Measurements from ENCODE around the gene CXCL8. TPM values are rescaled to one million over a fixed set of nuclear protein-coding genes. Genes with fewer than 3 reads are reported as not detected.
A peak's percentile ranks its signal among the peaks of the same experiment; 100 is the strongest.

The CXCL8 gene
- total and polyA plus RNA-seq, 2 donors (not counting 3 experiments of a cell fraction or from before 2014, with no cell fraction given): 6.4 to 12.6 TPM

DNA sequence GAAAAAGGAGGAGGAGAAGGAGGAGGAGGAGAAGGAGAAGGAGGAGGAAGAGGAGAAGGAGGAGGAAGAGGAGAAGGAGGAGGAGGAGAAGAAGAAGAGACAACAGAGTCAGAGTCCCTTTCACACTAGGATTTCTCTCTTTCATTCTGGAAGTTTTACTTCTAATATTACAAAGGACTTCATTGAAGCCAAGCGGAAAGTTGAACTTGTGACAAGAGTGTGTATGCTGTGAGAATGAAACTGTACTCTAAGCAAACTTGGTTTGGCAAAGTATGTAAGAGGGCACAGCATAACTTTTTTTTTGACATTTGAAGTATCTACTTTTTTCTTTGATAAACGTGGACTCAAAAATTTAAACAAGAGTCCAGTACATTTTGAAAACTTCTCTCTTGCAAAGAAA is 48.0 kb downstream of the CXCL8 start:
- Histone ChIP-seq H3K9me3 (replicated peaks; ENCODE audit: control insufficient read depth, insufficient read depth, low read length) (no peaks in the 10 kb centered on the region), H3K36me3 (ENCODE audit: control insufficient read depth in 2 of 2, extremely low read depth in 1 of 2, insufficient read depth in 2 of 2, low read length in 2 of 2) (no peaks in the 10 kb centered on the region), H3K4me2 (ENCODE audit: insufficient read depth, low read length) (no peak overlapping the region), H3K9me1 (replicated peaks; ENCODE audit: control insufficient read depth, extremely low read depth, insufficient read depth, low read length) (no peaks in the 10 kb centered on the region), H3K27me3 (ENCODE audit: control insufficient read depth in 2 of 2, insufficient read depth in 2 of 2, low read length in 2 of 2) (no peaks in the 10 kb centered on the region), H2AFZ (ENCODE audit: low read depth, low read length) (peak overlapping the region; percentile 37), H3K9ac (replicated peaks; ENCODE audit: extremely low read depth, insufficient read depth, low read length) (no peak overlapping the region), H3K4me1 (ENCODE audit: control insufficient read depth, extremely low read depth, insufficient read depth, low read length) (no peaks in the 10 kb centered on the region), H4K20me1 (replicated peaks; ENCODE audit: control insufficient read depth, extremely low read depth, insufficient read depth, low read length) (no peaks in the 10 kb centered on the region), H3K4me3 (replicated peaks in 1 of 3; ENCODE audit: insufficient read depth in 1 of 3, low read depth in 1 of 3, low read length in 3 of 3) (no peak overlapping the region), H3K27ac (ENCODE audit: insufficient read depth, low read depth, low read length) (no peak overlapping the region), H3K79me2 (ENCODE audit: control insufficient read depth, insufficient read depth, low read length) (no peaks in the 10 kb centered on the region)
- dilution Hi-C loops (cut with MboI; ENCODE audit: extremely low pct_ligation_motif_present, low sequenced_read_pairs): no loop called here
- FAIRE-seq (no peak), DNase-seq (ENCODE audit: low read depth, low spot score) (no peak)
- ChIA-PET POLR2A (no interaction called here), CTCF (no interaction called here)
- TF ChIP-seq FOS (IDR thresholded peaks at IDR 0.05; ENCODE audit: borderline replicate concordance, insufficient read depth, low read length): no peak
- TF ChIP-seq, protein P1, sequence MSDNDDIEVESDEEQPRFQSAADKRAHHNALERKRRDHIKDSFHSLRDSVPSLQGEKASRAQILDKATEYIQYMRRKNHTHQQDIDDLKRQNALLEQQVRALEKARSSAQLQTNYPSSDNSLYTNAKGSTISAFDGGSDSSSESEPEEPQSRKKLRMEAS (IDR thresholded peaks at IDR 0.05; ENCODE audit: insufficient read depth, insufficient read length): no peak
- TF ChIP-seq EZH2 (IDR thresholded peaks at IDR 0.05; ENCODE audit: borderline replicate concordance, low read depth, low read length, severe bottlenecking): no peak
- TF ChIP-seq MYC (IDR thresholded peaks at IDR 0.05; ENCODE audit: low read depth, low read length): no peak
- TF ChIP-seq POLR2A (IDR thresholded peaks at IDR 0.05; ENCODE audit: low read depth, low read length): no peak
- TF ChIP-seq JUN (IDR thresholded peaks at IDR 0.05; ENCODE audit: borderline replicate concordance, insufficient read depth, insufficient read length, low read depth): no peak
- intact Hi-C loops (cut with micrococcal nuclease): no loop called here
- BruUV-seq (replicated peaks): no TSS peak

Other genes with a start within 250 kb of the CXCL8 start
- not detected in 2 replicates for gene RASSF6, start 120.1 kb upstream of the CXCL8 start, total RNA-seq
- gene RASSF6, start 120.1 kb upstream of the CXCL8 start, polyA plus RNA-seq: not detected in 2 replicates
- gene CXCL6, start 96.1 kb downstream of the CXCL8 start, total RNA-seq: 0.25 and 1.2 TPM in 2 replicates
- gene CXCL6, start 96.1 kb downstream of the CXCL8 start, polyA plus RNA-seq: 0.78 and 0.81 TPM in 2 replicates
- not detected in 2 replicates for gene PF4V1, start 112.7 kb downstream of the CXCL8 start, total RNA-seq
- gene PF4V1, start 112.7 kb downstream of the CXCL8 start, polyA plus RNA-seq: not detected in 2 replicates
- 9.0 and 20.0 TPM in 2 replicates for gene CXCL1, start 128.8 kb downstream of the CXCL8 start, total RNA-seq
- 26.7 and 36.0 TPM in 2 replicates for gene CXCL1, start 128.8 kb downstream of the CXCL8 start, polyA plus RNA-seq
- gene PF4, start 241.5 kb downstream of the CXCL8 start, total RNA-seq: not detected in 2 replicates
- gene PF4, start 241.5 kb downstream of the CXCL8 start, polyA plus RNA-seq: not detected in 2 replicates
- gene PPBP, start 247.6 kb downstream of the CXCL8 start, total RNA-seq: not detected in 2 replicates
- gene PPBP, start 247.6 kb downstream of the CXCL8 start, polyA plus RNA-seq: not detected in 2 replicates